Esophagus muscularis mucosa (tissue), 4 donors: ENCODE results near the gene LACTB. TPM values are rescaled to one million over a fixed set of nuclear protein-coding genes. Genes with fewer than 3 reads are reported as not detected.

Experiments used
- DNase-seq: peaks from one replicate; pipeline ENCODE4 v3.0.0-alpha.2; 2017; ENCODE audit errors: extremely low spot score
- H3K27ac ChIP-seq, 4 donors: fragments of 200-600 bp; sonication (generic); replicated peaks in 1 of 4; 1 replicate in 3 of 4; 2 replicates in 1 of 4; pipeline ENCODE4 v1.5.1; 2016 to 2019; ENCODE audit warnings: mild to moderate bottlenecking in 1 of 4
- H3K27me3 ChIP-seq, 4 donors: fragments of 200-600 bp; sonication (generic); one replicate each; pipeline versions ENCODE4 v1.5.1 to v1.6.0; 2016 to 2019
- H3K36me3 ChIP-seq, 4 donors: fragments of 200-600 bp; sonication (generic); one replicate each; pipeline ENCODE4 v1.5.1; 2016 to 2019
- H3K4me1 ChIP-seq, 4 donors: fragments of 200-600 bp; sonication (generic); one replicate each; pipeline ENCODE4 v1.5.1; 2016 to 2019
- H3K4me3 ChIP-seq, 4 donors: fragments of 200-600 bp; sonication (generic); 1 replicate in 2 of 4; 2 replicates in 2 of 4; pipeline ENCODE4 v1.5.1; 2016 to 2019; ENCODE audit warnings: mild to moderate bottlenecking in 4 of 4, moderate library complexity in 1 of 4
- H3K9me3 ChIP-seq, 4 donors: fragments of 200-600 bp; sonication (generic); 1 replicate in 3 of 4; 2 replicates in 1 of 4; pipeline ENCODE4 v1.5.1; 2016 to 2019
- EP300 ChIP-seq: sonication (generic); formaldehyde crosslinking; IDR thresholded peaks from one replicate; pipeline ENCODE4 v1.6.1; 2017; ENCODE audit warnings: antibody characterized with exemption
- POLR2A ChIP-seq: fragments of 450-650 bp; IDR thresholded peaks from one replicate; pipeline ENCODE4 v1.6.1; 2017; ENCODE audit warnings: antibody characterized with exemption, moderate library complexity, mild to moderate bottlenecking, low read depth
- POLR2AphosphoS5 ChIP-seq, 2 donors: sonication (generic); formaldehyde crosslinking; IDR thresholded peaks; one replicate each; pipeline ENCODE4 v1.6.1; 2017; ENCODE audit warnings: antibody characterized with exemption in 2 of 2
- WGBS: methylation state at CpG from one replicate; pipeline ENCODE4 v1.1.5; 2018; 5-methylcytosine and 5-hydroxymethylcytosine counted together
- intact Hi-C: fragments of 100-400 bp; cut with DNase I; formaldehyde crosslinking; loops from one replicate; pipeline ENCODE4 v1.15.1; 2023
- total RNA-seq, 4 donors: library from RNA; depleted of rRNA; stranded (reverse); fragments of >200 nt; gene quantifications; one replicate each; pipeline versions ENCODE4 v1.1.0 to v1.2.1, GENCODE V29; 2016
- TF ChIP-seq, protein P1 (sequence below), 3 experiments: fragments of 200-600 bp in 2 of 3; fragments of 450-650 bp in 1 of 3; sonication (generic) in 2 of 3; IDR thresholded peaks; one replicate each; pipeline ENCODE4 v1.5.1; 2017 to 2019; ENCODE audit warnings: antibody characterized with exemption in 3 of 3, mild to moderate bottlenecking in 2 of 3, moderate library complexity in 1 of 3

LACTB gene
- total RNA-seq, 4 donors from 2014 or later = 15.4 to 22.8 (median 18.7) TPM

DNA sequence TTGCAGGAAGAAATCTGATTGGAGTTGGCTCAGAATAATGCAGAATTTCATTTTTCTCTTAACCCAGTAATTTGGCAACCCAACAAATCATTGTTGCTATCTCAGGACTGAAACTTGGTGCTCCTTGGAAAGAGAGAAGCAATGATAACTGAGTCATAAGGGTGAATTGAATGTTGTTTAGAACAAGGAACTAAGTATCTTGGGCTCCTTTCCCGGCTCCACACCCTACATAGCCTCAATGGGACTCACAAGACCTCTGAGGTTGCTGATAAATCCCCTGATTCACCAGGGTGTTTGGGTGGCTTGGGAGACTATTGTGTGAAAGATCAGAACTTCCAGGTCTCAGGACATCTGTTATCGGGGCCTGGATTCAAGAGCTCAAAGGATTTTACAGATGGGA lies 60.0 kb downstream of the LACTB start:
- H3K36me3 ChIP-seq = no peaks in the 10 kb centered on the region
- TF ChIP-seq POLR2AphosphoS5 (IDR thresholded peaks at IDR 0.05) (no peak), POLR2A (no peak), EP300 (no peak)
- TF ChIP-seq, protein P1, sequence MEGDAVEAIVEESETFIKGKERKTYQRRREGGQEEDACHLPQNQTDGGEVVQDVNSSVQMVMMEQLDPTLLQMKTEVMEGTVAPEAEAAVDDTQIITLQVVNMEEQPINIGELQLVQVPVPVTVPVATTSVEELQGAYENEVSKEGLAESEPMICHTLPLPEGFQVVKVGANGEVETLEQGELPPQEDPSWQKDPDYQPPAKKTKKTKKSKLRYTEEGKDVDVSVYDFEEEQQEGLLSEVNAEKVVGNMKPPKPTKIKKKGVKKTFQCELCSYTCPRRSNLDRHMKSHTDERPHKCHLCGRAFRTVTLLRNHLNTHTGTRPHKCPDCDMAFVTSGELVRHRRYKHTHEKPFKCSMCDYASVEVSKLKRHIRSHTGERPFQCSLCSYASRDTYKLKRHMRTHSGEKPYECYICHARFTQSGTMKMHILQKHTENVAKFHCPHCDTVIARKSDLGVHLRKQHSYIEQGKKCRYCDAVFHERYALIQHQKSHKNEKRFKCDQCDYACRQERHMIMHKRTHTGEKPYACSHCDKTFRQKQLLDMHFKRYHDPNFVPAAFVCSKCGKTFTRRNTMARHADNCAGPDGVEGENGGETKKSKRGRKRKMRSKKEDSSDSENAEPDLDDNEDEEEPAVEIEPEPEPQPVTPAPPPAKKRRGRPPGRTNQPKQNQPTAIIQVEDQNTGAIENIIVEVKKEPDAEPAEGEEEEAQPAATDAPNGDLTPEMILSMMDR (IDR thresholded peaks at IDR 0.05) = no peak
- H3K4me1 ChIP-seq = no peaks in the 10 kb centered on the region
- intact Hi-C loops = no loop called here
- no peak overlapping the region for H3K4me3 ChIP-seq
- no peak for DNase-seq
- 92% methylated on average over 2 of the region's 2 CpGs for WGBS
- no peaks in the 10 kb centered on the region for H3K9me3 ChIP-seq
- no peaks in the 10 kb centered on the region for H3K27me3 ChIP-seq
- H3K27ac ChIP-seq = no peak overlapping the region

DNA sequence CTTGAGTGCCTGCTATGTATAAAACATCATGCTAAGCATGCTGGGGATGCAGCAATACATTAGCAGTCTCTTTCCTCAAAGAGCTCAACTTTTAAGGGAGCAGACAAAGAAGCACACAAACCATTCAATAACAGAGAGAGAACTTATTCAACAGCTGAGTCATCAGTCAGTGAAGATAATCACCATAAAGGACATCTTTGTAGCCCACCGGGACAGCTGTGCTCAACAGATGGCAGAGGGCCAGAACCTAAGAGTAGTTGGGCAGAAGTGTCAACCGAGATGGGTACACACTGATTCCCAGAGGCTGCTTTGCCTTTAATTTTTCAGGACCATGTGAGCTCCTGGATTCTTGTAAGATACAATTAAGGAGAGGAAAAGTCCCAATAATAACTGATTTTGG lies 63.5 kb downstream of the LACTB start:
- no peak overlapping the region for H3K27ac ChIP-seq
- intact Hi-C loops = no loop called here

DNA sequence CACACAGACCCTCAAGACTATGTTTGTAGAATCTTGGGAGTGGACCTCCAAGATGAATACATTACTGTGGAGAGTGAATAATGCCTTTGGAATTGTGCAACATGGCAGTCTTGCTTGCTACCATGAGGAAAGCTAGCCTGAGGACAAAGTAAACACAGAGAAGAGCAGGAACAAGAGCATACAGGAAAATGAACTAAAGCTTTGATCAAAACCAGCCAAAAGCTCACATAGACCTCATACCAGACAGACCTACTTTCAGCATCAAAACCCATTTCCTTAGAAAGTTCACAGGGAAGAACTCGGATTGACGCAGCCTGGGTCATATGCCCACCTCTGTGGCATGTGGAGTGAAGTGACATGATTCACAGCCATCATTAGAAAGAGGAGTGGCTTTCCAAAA lies 64.4 kb downstream of the LACTB start:
- Histone ChIP-seq H3K9me3 (no peaks in the 10 kb centered on the region), H3K27me3 (no peaks in the 10 kb centered on the region), H3K4me1 (peaks cover 0 to 19% (median 18%) of the 10 kb centered on the region in 4 donors), H3K36me3 (no peaks in the 10 kb centered on the region), H3K27ac (no peak overlapping the region), H3K4me3 (no peak overlapping the region)
- 66% methylated on average over 2 of the region's 2 CpGs for WGBS
- TF ChIP-seq EP300 = no peak
- no peak for TF ChIP-seq POLR2AphosphoS5 (IDR thresholded peaks at IDR 0.05)
- TF ChIP-seq POLR2A = no peak
- TF ChIP-seq, protein P1 (IDR thresholded peaks at IDR 0.05) = no peak
- no peak for DNase-seq
- intact Hi-C loops = no loop called here

More for the DNA sequence above, 63.5 kb downstream of the LACTB start:
- H3K27me3 ChIP-seq = no peaks in the 10 kb centered on the region
- no peaks in the 10 kb centered on the region for H3K9me3 ChIP-seq
- no peak for TF ChIP-seq POLR2AphosphoS5 (IDR thresholded peaks at IDR 0.05)
- no peak for TF ChIP-seq EP300
- no peak for TF ChIP-seq POLR2A
- TF ChIP-seq, protein P1 (IDR thresholded peaks at IDR 0.05) = no peak
- no peak for DNase-seq
- 82% methylated on average over 2 of the region's 2 CpGs for WGBS
- no peaks in the 10 kb centered on the region for H3K36me3 ChIP-seq
- H3K4me3 ChIP-seq = no peak overlapping the region
- H3K4me1 ChIP-seq = peaks cover 0 to 10% (median 9%) of the 10 kb centered on the region in 4 donors

DNA sequence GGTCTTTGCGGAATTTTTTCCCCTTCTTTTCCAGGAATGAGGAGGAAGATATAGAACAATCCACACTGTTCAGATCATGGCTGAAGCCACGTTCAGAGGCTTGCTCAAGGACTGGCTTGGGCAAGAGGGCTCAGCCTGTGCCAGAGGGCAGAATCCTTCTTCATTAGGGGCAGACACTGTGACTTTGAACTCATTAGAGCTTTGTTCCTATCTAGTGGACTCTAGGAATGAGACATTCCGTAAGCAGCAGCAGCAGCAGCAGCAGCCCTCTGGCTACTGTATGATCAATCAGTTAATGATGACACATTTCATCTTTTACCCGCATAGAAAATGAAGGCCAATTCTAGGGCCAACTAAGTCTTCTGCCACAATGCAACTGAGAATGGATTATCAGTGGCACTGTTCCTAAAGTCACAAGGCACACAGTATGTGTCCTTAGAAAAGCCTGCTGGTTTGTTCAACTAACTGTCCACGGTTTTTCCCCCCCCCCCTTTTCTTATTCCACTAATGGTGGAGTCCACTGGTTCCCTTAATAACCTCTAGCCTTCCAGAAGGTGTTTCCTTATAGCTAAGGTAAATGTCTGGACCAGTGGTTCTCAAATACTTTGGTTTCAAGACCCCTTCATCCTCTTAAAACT lies 66.0 kb downstream of the LACTB start:
- no peak for DNase-seq
- Histone ChIP-seq H3K27me3 (no peaks in the 10 kb centered on the region), H3K9me3 (no peaks in the 10 kb centered on the region), H3K27ac (no peak overlapping the region), H3K4me1 (peaks cover 3 to 33% (median 32%) of the 10 kb centered on the region in 4 donors), H3K4me3 (no peak overlapping the region), H3K36me3 (no peaks in the 10 kb centered on the region)
- TF ChIP-seq, protein P1 (IDR thresholded peaks at IDR 0.05) = no peak
- TF ChIP-seq EP300 (no peak), POLR2AphosphoS5 (IDR thresholded peaks at IDR 0.05) (no peak), POLR2A (no peak)
- intact Hi-C loops = no loop called here
- whole genome bisulfite sequencing = 86% methylated on average over 4 of the region's 5 CpGs
